HCT116 (cell line): ENCODE data around the gene EML1. TPM values are rescaled to one million over a fixed set of nuclear protein-coding genes. Genes with fewer than 3 reads are reported as not detected.

ENCODE experiments used
- ATAC-seq: fragments of 200-7000 bp; cut with Tn5 transposase; 2 replicates; pipeline ENCODE4 v1.9.1; 2020; ENCODE audit warnings: mild to moderate bottlenecking, moderate library complexity
- BruUV-seq: library from RNA; stranded (reverse); fragments of 400-500 nt; replicated peaks from 2 replicates; lab custom pipeline; 2021; lab: Mats Ljungman, UMichigan
- CTCF ChIA-PET: fragments of 300-600 bp; sonication (Branson Sonifier 250); formaldehyde crosslinking; loops from one replicate; lab custom pipeline; 2021; ENCODE audit warnings: antibody characterized with exemption; lab: Charles Lee
- POLR2A ChIA-PET: fragments of 300-600, 350-600 bp; sonication (Branson Sonifier 250); formaldehyde crosslinking; loops from one replicate; lab custom pipeline; 2021; ENCODE audit warnings: antibody characterized with exemption; lab: Charles Lee
- RAD21 ChIA-PET, 2 experiments: fragments of 300-600 bp; sonication (Branson Sonifier 250); formaldehyde crosslinking; loops; one replicate each; lab custom pipeline; 2023; ENCODE audit warnings: low total read pairs in 2 of 2; ENCODE audit not compliant: uncharacterized antibody in 2 of 2, unreplicated experiment in 2 of 2, low non-redundant PET in 1 of 2; lab: Charles Lee
- DNase-seq: peaks from one replicate; pipeline ENCODE4 v3.0.0-alpha.2; 2010; ENCODE audit warnings: low read depth, low spot score
- H2AFZ ChIP-seq: fragments of 200-600 bp; shearing (Covaris generic), sonication (generic); 2 replicates; pipeline ENCODE4 v1.6.1; 2017; ENCODE audit warnings: low read depth, mixed run types, mixed read lengths, antibody characterized with exemption, low read length; ENCODE audit not compliant: poor library complexity, severe bottlenecking
- H3K27ac ChIP-seq: 2 replicates; pipeline ENCODE4 v1.5.1; 2012; ENCODE audit warnings: low read depth, low read length
- H3K27me3 ChIP-seq: fragments of 200-600 bp; sonication (generic); 2 replicates; pipeline ENCODE4 v1.6.1; 2016; ENCODE audit warnings: mixed run types, low read length, mixed read lengths; ENCODE audit not compliant: insufficient read depth
- H3K36me3 ChIP-seq, 2 experiments: fragments of 200-500 bp in 1 of 2; fragments of 200-600 bp in 1 of 2; sonication (Bioruptor generic) in 1 of 2; sonication (generic) in 1 of 2; 2 replicates each; pipeline versions ENCODE4 v1.5.1 to v1.6.1; 2014 to 2016; ENCODE audit warnings: low read length in 2 of 2, inconsistent platforms in 1 of 2, mixed read lengths in 1 of 2, mixed run types in 1 of 2; ENCODE audit not compliant: insufficient read depth in 2 of 2, control insufficient read depth in 1 of 2
- H3K4me1 ChIP-seq, 2 experiments: fragments of 200-600 bp in 1 of 2; sonication (generic) in 1 of 2; 2 replicates each; pipeline versions ENCODE4 v1.5.1 to v1.6.1; 2012 to 2017; ENCODE audit warnings: low read length in 2 of 2, inconsistent platforms in 1 of 2, mild to moderate bottlenecking in 1 of 2, mixed read lengths in 1 of 2, mixed run types in 1 of 2, moderate library complexity in 1 of 2; ENCODE audit not compliant: insufficient read depth in 2 of 2, control insufficient read depth in 1 of 2
- H3K4me2 ChIP-seq: fragments of 200-600 bp; sonication (generic); 2 replicates; pipeline ENCODE4 v1.6.1; 2017; ENCODE audit warnings: mixed run types, low read length, mixed read lengths
- H3K4me3 ChIP-seq, 2 experiments: fragments of 200-600 bp in 1 of 2; sonication (generic) in 1 of 2; replicated peaks in 1 of 2; 2 replicates each; pipeline ENCODE4 v1.5.1; 2011 to 2016; ENCODE audit warnings: low read length in 2 of 2, control low read depth in 1 of 2, low read depth in 1 of 2, mild to moderate bottlenecking in 1 of 2, mixed read lengths in 1 of 2, mixed run types in 1 of 2
- H3K79me2 ChIP-seq: fragments of 200-600 bp; sonication (generic); 2 replicates; pipeline ENCODE4 v1.6.1; 2017; ENCODE audit warnings: mild to moderate bottlenecking, mixed run types, low read length, moderate library complexity, mixed read lengths; ENCODE audit not compliant: insufficient read depth
- H3K9ac ChIP-seq: fragments of 200-600 bp; sonication (generic); 2 replicates; pipeline ENCODE4 v1.6.1; 2016; ENCODE audit warnings: low read length, mixed read lengths
- H3K9me2 ChIP-seq: fragments of 200-600 bp; sonication (generic), shearing (Covaris generic); 2 replicates; pipeline ENCODE4 v1.6.1; 2017; ENCODE audit warnings: mixed run types, mild to moderate bottlenecking, moderate library complexity; ENCODE audit not compliant: insufficient read depth
- H3K9me3 ChIP-seq, 2 experiments: fragments of 200-500 bp in 1 of 2; fragments of 200-600 bp in 1 of 2; sonication (Bioruptor generic) in 1 of 2; sonication (generic) in 1 of 2; 2 replicates each; pipeline ENCODE4 v1.6.1; 2014 to 2017; ENCODE audit warnings: low read length in 2 of 2, mixed read lengths in 2 of 2, inconsistent platforms in 1 of 2, low read depth in 1 of 2, mild to moderate bottlenecking in 1 of 2, mixed run types in 1 of 2, moderate library complexity in 1 of 2; ENCODE audit not compliant: control insufficient read depth in 1 of 2, insufficient read depth in 1 of 2
- H4K20me1 ChIP-seq: fragments of 200-600 bp; sonication (generic), shearing (Covaris generic); 2 replicates; pipeline ENCODE4 v1.6.1; 2017; ENCODE audit warnings: mixed run types, mild to moderate bottlenecking, moderate library complexity; ENCODE audit not compliant: insufficient read depth
- CBX3 ChIP-seq: IDR thresholded peaks from 2 replicates; pipeline ENCODE4 v1.6.1; 2012; ENCODE audit warnings: low read depth
- EZH2phosphoT487 ChIP-seq: fragments of 200-600 bp; IDR thresholded peaks from 2 replicates; pipeline ENCODE4 v1.6.1; 2018; ENCODE audit warnings: antibody characterized with exemption, borderline replicate concordance
- SIN3A ChIP-seq: IDR thresholded peaks from 2 replicates; pipeline ENCODE4 v1.6.1; 2012; ENCODE audit warnings: low read depth
- TCF7L2 ChIP-seq: IDR thresholded peaks from 2 replicates; pipeline ENCODE4 v1.7.0; 2011; ENCODE audit warnings: borderline replicate concordance, inconsistent platforms; ENCODE audit not compliant: insufficient read depth, insufficient read length; ENCODE audit errors: extremely low read depth
- ZNF274 ChIP-seq: fragments of 200-500 bp; sonication (Bioruptor generic); IDR thresholded peaks from 2 replicates; pipeline ENCODE4 v1.6.1; 2014; ENCODE audit warnings: mild to moderate bottlenecking, low read depth, low read length, inconsistent platforms
- intact Hi-C: fragments of 100-400 bp; cut with micrococcal nuclease; formaldehyde crosslinking; loops from 2 replicates; pipeline ENCODE4 v1.10.0; 2022
- total RNA-seq: library from RNA; stranded (reverse); gene quantifications from one replicate; pipeline ENCODE4 v1.2.1, GENCODE V29; 2021; ENCODE audit not compliant: unreplicated experiment

EML1 gene
- total RNA-seq, 1 experiment from 2014 or later: 7.4 TPM

GRCh38 chr14:99940064-99940463 lies 146.9 kb downstream of the EML1 start:
- no peaks in the 10 kb centered on the region for H3K27me3 ChIP-seq
- H3K9me2 ChIP-seq: no peaks in the 10 kb centered on the region
- no peaks in the 10 kb centered on the region for H3K9me3 ChIP-seq
- H3K4me1 ChIP-seq: peaks cover 0 to 6% of the 10 kb centered on the region in 2 experiments; a peak in 1 of 4 replicates
- ChIA-PET POLR2A (no interaction called here), CTCF (no interaction called here), RAD21 (no interaction called here)
- no TSS peak for BruUV-seq
- no peak for ATAC-seq
- H2AFZ ChIP-seq: no peak overlapping the region
- intact Hi-C loops: loop anchor here (10.0 kb wide), 1 partner anchor 415 kb away; no protein-coding TSS in a partner anchor
- no peaks in the 10 kb centered on the region for H4K20me1 ChIP-seq
- no peaks in the 10 kb centered on the region for H3K36me3 ChIP-seq
- H3K4me2 ChIP-seq: no peak overlapping the region
- H3K79me2 ChIP-seq: no peaks in the 10 kb centered on the region
- no peak overlapping the region for H3K9ac ChIP-seq
- no peak for DNase-seq
- TF ChIP-seq EZH2phosphoT487 (no peak), SIN3A (no peak), TCF7L2 (no peak)
- TF ChIP-seq, all 23 proteins: peak for 0
- Histone ChIP-seq H3K4me3 (no peak overlapping the region), H3K27ac (no peak overlapping the region)

DNA sequence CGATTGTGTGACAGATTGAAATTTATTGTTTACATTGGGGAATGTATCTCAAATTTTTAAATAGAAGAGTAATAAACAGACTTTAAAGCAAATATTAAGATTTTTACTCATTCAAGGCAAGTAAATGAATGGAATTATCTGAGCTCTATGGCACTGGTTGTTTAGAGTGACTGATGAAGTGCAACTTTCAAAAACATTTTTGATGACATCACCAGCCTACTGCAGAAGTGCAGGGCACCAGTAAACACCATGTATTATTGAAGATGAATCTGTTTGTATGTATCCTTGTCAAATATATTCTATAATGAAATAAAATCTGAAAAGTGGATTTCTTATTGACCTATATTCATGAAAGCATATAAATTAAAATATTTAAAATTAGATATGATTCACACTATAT lies 148.0 kb downstream of the EML1 start:
- Histone ChIP-seq H2AFZ (no peak overlapping the region), H3K4me3 (no peak overlapping the region), H3K4me2 (no peak overlapping the region), H3K36me3 (no peaks in the 10 kb centered on the region), H3K79me2 (no peaks in the 10 kb centered on the region), H3K9me3 (no peaks in the 10 kb centered on the region), H3K4me1 (peaks cover 0 to 3% of the 10 kb centered on the region in 2 experiments; a peak in 1 of 4 replicates), H3K27ac (no peak overlapping the region), H4K20me1 (no peaks in the 10 kb centered on the region), H3K27me3 (no peaks in the 10 kb centered on the region), H3K9me2 (no peaks in the 10 kb centered on the region), H3K9ac (no peak overlapping the region)
- intact Hi-C loops: loop anchor here (10.0 kb wide), 1 partner anchor 416 kb away; no protein-coding TSS in a partner anchor
- TF ChIP-seq ZNF274 (no peak), CBX3 (no peak)
- BruUV-seq: no TSS peak
- ChIA-PET RAD21 (no interaction called here), CTCF (no interaction called here), POLR2A (no interaction called here)
- DNase-seq: no peak
- ATAC-seq: no peak
